Neural cell (in vitro differentiated cells): ENCODE data around the gene USP35.

Experiments
- CTCF ChIP-seq: fragments of 450-650 bp; IDR thresholded peaks from 2 replicates; pipeline ENCODE4 v1.5.1; 2014; ENCODE audit warnings: antibody characterized with exemption, mild to moderate bottlenecking, moderate library complexity; ENCODE audit not compliant: poor library complexity, severe bottlenecking
- POLR2AphosphoS5 ChIP-seq: IDR thresholded peaks from 2 replicates; pipeline ENCODE4 v1.6.1; 2012
- RAD21 ChIP-seq: fragments of 450-650 bp; conservative IDR thresholded peaks from 2 replicates; pipeline ENCODE4 v1.6.1; 2014; ENCODE audit warnings: antibody characterized with exemption, mild to moderate bottlenecking, moderate library complexity
- TAF1 ChIP-seq: IDR thresholded peaks from 2 replicates; pipeline ENCODE4 v1.6.1; 2012; ENCODE audit warnings: low read depth
- TF ChIP-seq, protein P1 (sequence below): IDR thresholded peaks from 2 replicates; pipeline ENCODE4 v1.6.1; 2012; ENCODE audit warnings: borderline replicate concordance

DNA sequence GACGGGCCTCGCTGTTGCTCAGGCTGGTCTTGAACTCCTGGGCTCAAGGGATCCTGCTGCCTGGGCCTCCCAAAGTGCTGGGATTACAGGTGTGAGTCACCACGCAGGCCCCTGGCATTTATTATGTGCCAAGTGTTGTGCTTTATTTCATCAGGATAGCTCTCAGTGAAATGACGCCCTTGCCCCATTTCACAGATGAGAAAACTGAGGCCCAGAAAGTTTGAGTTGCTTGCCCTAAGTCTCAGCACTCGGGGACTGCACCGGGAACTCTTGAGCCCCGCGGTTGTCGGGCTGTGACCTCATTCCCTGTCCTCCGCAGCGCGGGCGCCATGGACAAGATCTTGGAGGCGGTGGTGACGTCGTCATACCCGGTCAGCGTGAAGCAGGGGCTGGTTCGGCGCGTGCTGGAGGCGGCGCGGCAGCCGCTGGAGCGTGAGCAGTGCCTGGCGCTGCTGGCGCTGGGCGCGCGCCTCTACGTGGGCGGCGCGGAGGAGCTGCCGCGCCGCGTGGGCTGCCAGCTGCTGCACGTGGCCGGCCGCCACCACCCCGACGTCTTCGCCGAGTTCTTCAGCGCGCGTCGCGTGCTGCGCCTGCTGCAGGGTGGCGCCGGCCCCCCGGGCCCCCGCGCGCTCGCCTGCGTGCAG is 7.3 kb downstream of the USP35 start:
- TF ChIP-seq POLR2AphosphoS5: no peak
- TF ChIP-seq CTCF: no peak
- TF ChIP-seq TAF1: no peak
- TF ChIP-seq RAD21: no peak
- TF ChIP-seq, protein P1, sequence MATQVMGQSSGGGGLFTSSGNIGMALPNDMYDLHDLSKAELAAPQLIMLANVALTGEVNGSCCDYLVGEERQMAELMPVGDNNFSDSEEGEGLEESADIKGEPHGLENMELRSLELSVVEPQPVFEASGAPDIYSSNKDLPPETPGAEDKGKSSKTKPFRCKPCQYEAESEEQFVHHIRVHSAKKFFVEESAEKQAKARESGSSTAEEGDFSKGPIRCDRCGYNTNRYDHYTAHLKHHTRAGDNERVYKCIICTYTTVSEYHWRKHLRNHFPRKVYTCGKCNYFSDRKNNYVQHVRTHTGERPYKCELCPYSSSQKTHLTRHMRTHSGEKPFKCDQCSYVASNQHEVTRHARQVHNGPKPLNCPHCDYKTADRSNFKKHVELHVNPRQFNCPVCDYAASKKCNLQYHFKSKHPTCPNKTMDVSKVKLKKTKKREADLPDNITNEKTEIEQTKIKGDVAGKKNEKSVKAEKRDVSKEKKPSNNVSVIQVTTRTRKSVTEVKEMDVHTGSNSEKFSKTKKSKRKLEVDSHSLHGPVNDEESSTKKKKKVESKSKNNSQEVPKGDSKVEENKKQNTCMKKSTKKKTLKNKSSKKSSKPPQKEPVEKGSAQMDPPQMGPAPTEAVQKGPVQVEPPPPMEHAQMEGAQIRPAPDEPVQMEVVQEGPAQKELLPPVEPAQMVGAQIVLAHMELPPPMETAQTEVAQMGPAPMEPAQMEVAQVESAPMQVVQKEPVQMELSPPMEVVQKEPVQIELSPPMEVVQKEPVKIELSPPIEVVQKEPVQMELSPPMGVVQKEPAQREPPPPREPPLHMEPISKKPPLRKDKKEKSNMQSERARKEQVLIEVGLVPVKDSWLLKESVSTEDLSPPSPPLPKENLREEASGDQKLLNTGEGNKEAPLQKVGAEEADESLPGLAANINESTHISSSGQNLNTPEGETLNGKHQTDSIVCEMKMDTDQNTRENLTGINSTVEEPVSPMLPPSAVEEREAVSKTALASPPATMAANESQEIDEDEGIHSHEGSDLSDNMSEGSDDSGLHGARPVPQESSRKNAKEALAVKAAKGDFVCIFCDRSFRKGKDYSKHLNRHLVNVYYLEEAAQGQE: no peak
